ENCODE data around the gene HMCN2. TPM values are rescaled to one million over a fixed set of nuclear protein-coding genes. Genes with fewer than 3 reads are reported as not detected.

Gene HMCN2
- total and polyA plus RNA-seq, 2 experiments from 2014 or later = 0.27 to 0.36 TPM

DNA sequence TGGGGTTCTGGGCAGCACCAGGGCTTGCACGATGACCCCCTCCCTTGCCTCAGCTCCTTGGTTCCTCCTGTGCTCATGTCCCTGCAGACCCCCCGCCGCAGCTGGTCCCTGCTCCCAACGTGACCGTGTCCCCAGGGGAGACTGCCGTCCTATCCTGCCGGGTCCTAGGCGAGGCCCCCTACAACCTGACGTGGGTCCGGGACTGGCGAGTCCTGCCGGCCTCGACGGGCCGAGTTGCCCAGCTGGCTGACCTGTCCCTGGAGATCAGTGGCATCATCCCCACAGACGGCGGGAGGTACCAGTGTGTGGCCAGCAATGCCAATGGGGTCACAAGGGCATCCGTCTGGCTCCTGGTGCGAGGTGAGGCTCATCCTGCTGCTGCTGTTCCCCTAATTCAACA, 39.1 kb downstream of the HMCN2 start:
- no peak for TF ChIP-seq CTCF (IDR thresholded peaks at IDR 0.05; ENCODE audit: low read depth, low read length)
- H3K27me3 ChIP-seq = no peaks in the 10 kb centered on the region
- H3K27ac ChIP-seq = no peak overlapping the region
- no peak for DNase-seq (ENCODE audit: low read depth in 1 of 2, low spot score in 1 of 2)
- no peak overlapping the region for H3K4me3 ChIP-seq
- no peaks in the 10 kb centered on the region for H3K9me3 ChIP-seq (ENCODE audit: low read depth)
- no peaks in the 10 kb centered on the region for H3K4me1 ChIP-seq (ENCODE audit: low read depth)
- no peaks in the 10 kb centered on the region for H3K36me3 ChIP-seq

GRCh38 chr9:130305381-130305780, 39.8 kb downstream of the HMCN2 start:
- no peaks in the 10 kb centered on the region for H3K4me1 ChIP-seq (ENCODE audit: low read depth)
- TF ChIP-seq CTCF (IDR thresholded peaks at IDR 0.05; ENCODE audit: low read depth, low read length) = no peak
- H3K27me3 ChIP-seq = no peaks in the 10 kb centered on the region
- no peak overlapping the region for H3K4me3 ChIP-seq
- no peak overlapping the region for H3K27ac ChIP-seq
- peak in 1 of 2 donors; percentile 36 for DNase-seq (ENCODE audit: low read depth in 1 of 2, low spot score in 1 of 2)
- H3K9me3 ChIP-seq (ENCODE audit: low read depth) = no peaks in the 10 kb centered on the region
- no peaks in the 10 kb centered on the region for H3K36me3 ChIP-seq

- Histone ChIP-seq H3K27me3 (no peaks in the 10 kb centered on the region), H3K4me3 (no peak overlapping the region), H3K9me3 (ENCODE audit: low read depth) (no peaks in the 10 kb centered on the region), H3K4me1 (ENCODE audit: low read depth) (no peaks in the 10 kb centered on the region), H3K36me3 (no peaks in the 10 kb centered on the region), H3K27ac (no peak overlapping the region)
- no peak for TF ChIP-seq CTCF (IDR thresholded peaks at IDR 0.05; ENCODE audit: low read depth, low read length)
- no peak for DNase-seq (ENCODE audit: low read depth in 1 of 2, low spot score in 1 of 2)
Measured at GRCh38 chr9:130306823-130307666, 41.5 kb downstream of the HMCN2 start.

GRCh38 chr9:130307667-130307943, 42.0 kb downstream of the HMCN2 start:
- no peak for TF ChIP-seq CTCF (IDR thresholded peaks at IDR 0.05; ENCODE audit: low read depth, low read length)
- H3K4me1 ChIP-seq (ENCODE audit: low read depth) = no peaks in the 10 kb centered on the region
- no peak overlapping the region for H3K27ac ChIP-seq
- no peaks in the 10 kb centered on the region for H3K9me3 ChIP-seq (ENCODE audit: low read depth)
- H3K4me3 ChIP-seq = no peak overlapping the region
- no peaks in the 10 kb centered on the region for H3K27me3 ChIP-seq
- H3K36me3 ChIP-seq = no peaks in the 10 kb centered on the region
- DNase-seq (ENCODE audit: low read depth in 1 of 2, low spot score in 1 of 2) = no peak

DNA sequence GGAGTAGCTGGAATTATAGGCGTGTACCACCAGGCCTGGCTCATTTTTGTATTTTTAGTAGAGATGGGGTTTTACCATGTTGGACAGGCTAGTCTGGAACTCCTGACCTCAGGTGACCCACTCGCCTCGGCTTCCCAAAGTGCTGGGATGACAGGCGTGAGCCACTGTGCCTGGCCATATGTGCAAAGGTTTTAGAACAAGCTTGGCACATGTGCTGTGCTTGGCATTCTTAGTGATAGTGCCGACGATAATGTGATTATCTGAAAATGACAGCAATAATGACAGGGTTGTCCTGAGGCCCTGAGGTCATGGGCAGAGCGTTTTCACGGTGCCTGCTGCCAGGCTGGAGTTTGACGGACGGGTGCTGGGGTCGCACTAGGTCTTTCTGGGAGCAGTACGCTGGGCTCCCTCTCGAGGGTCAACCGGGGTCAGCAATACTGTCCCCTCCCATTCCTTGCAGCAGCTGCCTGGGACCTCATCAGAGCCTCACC, 42.6 kb downstream of the HMCN2 start:
- no peaks in the 10 kb centered on the region for H3K36me3 ChIP-seq
- no peaks in the 10 kb centered on the region for H3K4me1 ChIP-seq (ENCODE audit: low read depth)
- H3K4me3 ChIP-seq = no peak overlapping the region
- no peak for TF ChIP-seq CTCF (IDR thresholded peaks at IDR 0.05; ENCODE audit: low read depth, low read length)
- H3K27me3 ChIP-seq = no peaks in the 10 kb centered on the region
- H3K9me3 ChIP-seq (ENCODE audit: low read depth) = no peaks in the 10 kb centered on the region
- no peak for DNase-seq (ENCODE audit: low read depth in 1 of 2, low spot score in 1 of 2)
- H3K27ac ChIP-seq = no peak overlapping the region
